Gastrocnemius medialis (tissue), 4 donors: ENCODE data around the gene KPNA5.
"Not testable (repeated sequence)": the region's sequence is repeated elsewhere in the genome, so short reads cannot be mapped to it uniquely, and the experiment has no call there.

Experiments used
- CTCF ChIP-seq, 5 experiments: fragments of 450-650 bp in 3 of 5; fragments of 200-600 bp in 2 of 5; sonication (generic) in 2 of 5; IDR thresholded peaks in 4 of 5; conservative IDR thresholded peaks in 1 of 5; 1 replicate in 4 of 5; 2 replicates in 1 of 5; pipeline ENCODE4 v1.5.1; 2016 to 2019; ENCODE audit warnings: antibody characterized with exemption in 5 of 5, mild to moderate bottlenecking in 3 of 5, moderate library complexity in 3 of 5
- POLR2A ChIP-seq, 2 donors: fragments of 450-650 bp; IDR thresholded peaks; one replicate each; pipeline ENCODE4 v1.6.1; 2017; ENCODE audit warnings: antibody characterized with exemption in 2 of 2, mild to moderate bottlenecking in 2 of 2, moderate library complexity in 2 of 2

- not testable (repeated sequence) for TF ChIP-seq CTCF (IDR thresholded peaks at IDR 0.05 in 4 of 5, conservative IDR thresholded peaks at IDR 0.05 in 1 of 5); POLR2A (IDR thresholded peaks at IDR 0.05)
Measured at GRCh38 chr6:116740486-116740885, 59.5 kb downstream of the KPNA5 start.
